Stomach (tissue), 4 donors: ENCODE results near the gene MAP7.

Source experiments
- POLR2A ChIP-seq, 4 donors: fragments of 450-650 bp; IDR thresholded peaks; one replicate each; pipeline ENCODE4 v1.6.1; 2016; ENCODE audit warnings: antibody characterized with exemption in 4 of 4, control low read depth in 2 of 4, mild to moderate bottlenecking in 1 of 4, moderate library complexity in 1 of 4
- POLR2AphosphoS5 ChIP-seq, 3 donors: sonication (generic); formaldehyde crosslinking; IDR thresholded peaks; one replicate each; pipeline ENCODE4 v1.6.1; 2016; ENCODE audit warnings: antibody characterized with exemption in 3 of 3
- TF ChIP-seq, protein P1 (sequence below), 7 experiments: fragments of 450-650 bp in 4 of 7; fragments of 200-600 bp in 3 of 7; sonication (generic) in 3 of 7; IDR thresholded peaks; one replicate each; pipeline ENCODE4 v1.5.1; 2016 to 2019; ENCODE audit warnings: antibody characterized with exemption in 7 of 7, control low read depth in 2 of 7, mild to moderate bottlenecking in 1 of 7

DNA sequence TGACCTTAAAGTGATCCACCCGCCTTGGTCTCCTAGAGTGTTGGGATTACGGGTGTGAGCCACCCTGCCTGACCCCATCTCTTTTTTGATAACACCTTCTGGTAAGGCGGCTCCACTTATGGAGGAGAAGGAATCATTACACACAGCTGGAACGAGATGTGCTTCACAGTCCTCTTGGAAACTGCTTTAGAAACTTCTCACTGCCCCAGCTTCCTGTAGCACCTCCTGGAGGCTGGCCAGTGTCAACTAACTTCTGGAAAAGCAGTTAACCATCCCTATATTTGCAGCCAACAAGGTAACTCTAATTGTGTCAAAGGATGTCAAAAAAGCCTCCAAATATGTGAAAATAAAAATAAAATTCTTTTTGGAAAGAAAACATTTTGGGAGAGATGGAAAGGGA, 211.7 kb downstream of the MAP7 start:
- TF ChIP-seq, protein P1, sequence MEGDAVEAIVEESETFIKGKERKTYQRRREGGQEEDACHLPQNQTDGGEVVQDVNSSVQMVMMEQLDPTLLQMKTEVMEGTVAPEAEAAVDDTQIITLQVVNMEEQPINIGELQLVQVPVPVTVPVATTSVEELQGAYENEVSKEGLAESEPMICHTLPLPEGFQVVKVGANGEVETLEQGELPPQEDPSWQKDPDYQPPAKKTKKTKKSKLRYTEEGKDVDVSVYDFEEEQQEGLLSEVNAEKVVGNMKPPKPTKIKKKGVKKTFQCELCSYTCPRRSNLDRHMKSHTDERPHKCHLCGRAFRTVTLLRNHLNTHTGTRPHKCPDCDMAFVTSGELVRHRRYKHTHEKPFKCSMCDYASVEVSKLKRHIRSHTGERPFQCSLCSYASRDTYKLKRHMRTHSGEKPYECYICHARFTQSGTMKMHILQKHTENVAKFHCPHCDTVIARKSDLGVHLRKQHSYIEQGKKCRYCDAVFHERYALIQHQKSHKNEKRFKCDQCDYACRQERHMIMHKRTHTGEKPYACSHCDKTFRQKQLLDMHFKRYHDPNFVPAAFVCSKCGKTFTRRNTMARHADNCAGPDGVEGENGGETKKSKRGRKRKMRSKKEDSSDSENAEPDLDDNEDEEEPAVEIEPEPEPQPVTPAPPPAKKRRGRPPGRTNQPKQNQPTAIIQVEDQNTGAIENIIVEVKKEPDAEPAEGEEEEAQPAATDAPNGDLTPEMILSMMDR (IDR thresholded peaks at IDR 0.05), result no peak
- TF ChIP-seq POLR2A (IDR thresholded peaks at IDR 0.05), result no peak
- TF ChIP-seq POLR2AphosphoS5 (IDR thresholded peaks at IDR 0.05), result no peak
